SW480 (cell line): ENCODE data around the gene CALHM6.

Experiments
- DNase-seq: peaks from one replicate; pipeline ENCODE4 v3.0.0-alpha.2; 2016; ENCODE audit warnings: low spot score

The CALHM6 gene

DNA sequence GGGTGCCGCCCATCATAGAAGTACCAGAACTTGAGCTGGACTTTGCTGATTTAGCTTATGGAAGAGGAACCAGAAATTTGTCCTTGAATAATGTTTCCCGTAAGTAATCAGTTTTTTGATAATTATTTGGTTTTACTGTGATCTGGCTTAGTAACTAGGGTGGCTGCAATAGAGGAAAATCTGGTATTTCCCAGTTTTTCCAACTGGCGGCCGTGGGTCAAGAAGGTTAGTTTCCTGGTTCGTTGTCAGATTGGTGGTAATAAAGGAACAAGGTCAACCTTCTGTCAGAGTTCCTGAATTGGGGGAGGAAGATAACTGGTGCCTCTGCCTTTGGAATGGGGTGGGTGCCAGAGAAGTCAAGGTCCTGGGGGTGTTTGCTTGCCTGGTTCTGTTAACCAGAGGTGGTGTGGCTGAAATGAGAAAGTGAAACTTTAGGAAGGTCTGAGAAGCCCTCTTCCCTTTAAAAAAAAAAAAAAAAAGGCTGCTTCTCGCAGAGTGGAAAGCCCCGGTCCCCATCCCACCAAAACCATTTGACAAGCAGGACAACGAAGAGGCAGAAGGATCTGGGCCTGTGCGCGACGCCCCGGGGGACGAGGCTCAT, at the start of gene CALHM6:
CALHM6 (plus strand) TSS at position 45 of the 601 bp plus-strand sequence; CDS start at position 600, 555 bp downstream.
- no peak for DNase-seq

DNA sequence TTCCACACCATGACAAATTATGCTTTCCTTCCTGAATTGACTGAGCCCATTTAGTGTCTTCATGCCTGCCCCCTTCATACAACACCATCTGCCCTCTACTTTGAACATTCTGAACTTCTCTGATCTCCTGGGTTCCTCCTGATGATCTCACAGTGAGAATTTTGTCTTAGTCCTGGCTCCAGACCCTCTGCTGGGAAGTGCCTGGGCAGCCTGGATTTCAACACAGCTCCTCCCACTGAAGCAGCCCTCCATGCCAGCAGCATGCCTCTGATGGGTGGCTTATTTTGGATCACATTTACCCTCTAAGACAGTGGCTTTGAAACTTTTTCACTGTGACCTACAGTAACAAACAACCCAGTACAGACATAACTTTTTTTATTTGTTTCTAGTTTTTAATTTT, 48.9 kb upstream of the CALHM6 start:
- no peak for DNase-seq

DNA sequence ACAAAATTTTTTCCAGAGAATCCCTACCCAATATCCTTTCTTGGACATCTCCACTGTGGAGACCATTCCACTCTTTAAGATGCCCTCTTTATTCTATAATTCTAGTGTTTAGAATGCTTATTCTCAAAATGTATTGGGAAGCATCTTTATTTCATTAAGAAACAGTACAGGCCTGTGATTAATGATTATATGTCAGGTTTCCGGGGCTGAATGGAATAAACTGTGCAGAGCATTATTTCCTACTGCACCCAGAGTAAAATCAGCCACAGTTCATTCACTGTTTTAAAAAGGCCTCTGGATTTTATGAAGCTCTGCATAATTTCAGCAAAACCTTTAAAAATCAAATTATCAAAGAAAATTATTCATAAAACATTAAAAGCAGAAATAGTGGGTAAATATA, 47.8 kb upstream of the CALHM6 start:
- no peak for DNase-seq

DNA sequence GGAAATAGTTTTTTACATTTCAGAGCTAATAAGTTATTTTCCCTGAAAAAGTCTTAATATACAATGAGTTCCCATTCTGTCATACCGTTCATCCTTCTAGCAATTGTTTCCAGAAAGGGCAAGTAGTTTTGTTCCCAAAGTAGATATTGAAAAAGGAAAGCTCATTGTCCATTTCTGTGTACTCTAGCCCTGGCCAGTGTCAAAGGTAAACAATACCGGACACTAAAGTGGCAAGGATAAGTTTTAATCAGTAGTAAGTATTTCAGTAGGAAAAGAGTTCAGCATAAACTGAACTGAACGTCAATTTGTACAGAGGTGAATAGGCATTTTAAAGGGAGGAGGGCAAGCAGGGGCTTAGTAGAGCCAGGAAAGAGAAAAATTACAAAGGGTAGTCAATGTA, 43.5 kb upstream of the CALHM6 start:
- DNase-seq, result no peak

DNA sequence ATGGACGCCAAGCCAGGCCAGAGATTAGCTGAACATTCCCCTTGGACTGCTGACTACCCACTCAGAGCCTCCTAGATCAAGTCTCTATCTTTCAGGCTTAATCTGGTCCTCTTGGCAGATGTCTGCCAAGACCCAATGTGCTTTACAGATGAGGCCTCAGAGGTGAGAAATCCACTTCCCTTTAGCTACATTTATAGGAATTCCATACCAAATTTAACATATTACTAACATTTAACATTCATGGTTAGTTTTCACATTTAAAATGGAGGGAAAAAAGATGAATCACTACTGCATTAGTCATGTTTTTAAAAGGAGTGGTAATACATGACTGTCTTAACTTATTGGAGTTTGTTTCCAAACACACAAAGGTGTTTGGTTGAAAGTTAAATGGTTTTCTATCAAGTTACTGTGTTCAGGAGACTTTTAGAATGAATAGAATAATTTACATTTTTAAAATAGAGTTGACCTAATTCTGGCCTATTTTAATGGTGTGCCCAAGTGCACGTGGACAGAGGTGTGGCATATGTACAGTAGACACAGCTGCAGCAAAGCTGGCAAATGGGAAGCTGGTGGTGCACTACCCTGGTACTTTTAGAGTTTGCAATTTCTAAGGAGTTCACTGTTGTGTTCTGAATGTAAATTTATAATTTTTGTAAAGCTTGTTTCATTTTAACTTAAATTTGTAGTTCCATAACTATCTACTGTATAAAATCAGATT, 41.9 kb upstream of the CALHM6 start:
- no peak for DNase-seq

DNA sequence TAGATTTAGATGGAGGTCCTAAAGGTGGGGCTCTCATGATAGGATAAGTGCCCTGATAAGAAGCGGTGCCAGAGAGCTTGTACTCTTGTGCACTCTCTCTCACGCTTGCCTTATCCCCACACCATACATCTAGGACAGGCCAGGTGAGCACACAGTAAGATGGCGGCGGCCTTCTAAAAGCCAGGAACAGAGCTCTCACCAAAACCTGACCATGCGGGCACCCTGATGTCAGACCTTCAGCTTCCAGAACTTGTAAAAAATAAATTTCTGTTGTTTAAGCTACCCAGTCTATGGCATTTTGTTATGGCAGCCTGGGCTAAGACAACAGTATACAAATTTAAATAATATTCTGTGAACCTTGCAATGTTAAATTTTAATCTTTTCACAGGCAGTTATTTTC, 40.8 kb upstream of the CALHM6 start:
- no peak for DNase-seq

DNA sequence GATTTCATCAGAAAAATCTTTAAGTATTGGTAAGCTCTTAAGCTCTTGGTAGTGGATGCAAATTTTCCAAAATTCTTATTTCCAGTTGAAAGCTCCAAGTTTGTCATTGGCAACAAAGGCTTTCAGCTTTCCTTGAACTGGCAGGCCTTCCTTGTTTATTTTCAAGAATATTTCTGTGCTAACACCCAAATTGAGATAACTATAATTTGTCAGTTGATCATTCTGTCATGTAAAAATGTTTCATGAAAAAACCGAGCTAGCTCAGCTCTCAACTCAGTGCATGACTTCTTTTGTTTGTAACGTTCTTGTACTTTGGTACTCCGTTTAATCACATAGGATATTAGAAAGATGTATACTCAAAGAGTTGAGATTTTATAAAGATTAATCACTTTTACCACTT, 38.9 kb upstream of the CALHM6 start:
- DNase-seq, result no peak

DNA sequence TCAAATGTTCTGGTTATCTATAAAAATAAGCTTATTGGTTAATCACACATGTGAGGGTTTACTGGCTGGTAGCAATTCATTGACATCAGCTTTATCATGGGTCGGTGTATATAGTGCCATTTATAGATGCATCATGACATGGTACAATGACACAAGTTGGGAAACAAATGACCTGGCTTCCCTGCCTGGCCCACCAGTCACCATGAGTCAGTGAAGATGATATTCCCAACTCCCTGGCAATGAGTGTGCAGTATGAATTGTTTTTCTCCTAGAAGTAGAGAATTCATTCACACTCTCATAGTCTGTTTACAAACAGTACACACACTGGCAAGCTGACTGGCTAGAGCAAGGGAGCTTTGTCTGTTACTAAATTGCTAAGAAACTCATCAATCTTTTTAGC, 37.2 kb upstream of the CALHM6 start:
- DNase-seq, result no peak

DNA sequence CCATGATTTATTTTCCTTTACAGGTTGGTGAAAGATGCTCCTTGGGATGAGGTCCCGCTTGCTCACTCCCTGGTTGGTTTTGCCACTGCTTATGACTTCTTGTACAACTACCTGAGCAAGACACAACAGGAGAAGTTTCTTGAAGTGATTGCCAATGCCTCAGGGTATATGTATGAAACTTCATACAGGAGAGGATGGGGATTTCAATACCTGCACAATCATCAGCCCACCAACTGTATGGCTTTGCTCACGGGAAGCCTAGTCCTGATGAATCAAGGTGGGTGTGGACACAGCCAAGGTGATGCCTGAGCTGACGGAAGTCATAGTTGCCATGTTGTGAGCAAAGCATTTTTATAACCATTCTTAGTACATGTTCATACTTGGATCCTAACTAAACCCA, 34.6 kb upstream of the CALHM6 start:
- no peak for DNase-seq

DNA sequence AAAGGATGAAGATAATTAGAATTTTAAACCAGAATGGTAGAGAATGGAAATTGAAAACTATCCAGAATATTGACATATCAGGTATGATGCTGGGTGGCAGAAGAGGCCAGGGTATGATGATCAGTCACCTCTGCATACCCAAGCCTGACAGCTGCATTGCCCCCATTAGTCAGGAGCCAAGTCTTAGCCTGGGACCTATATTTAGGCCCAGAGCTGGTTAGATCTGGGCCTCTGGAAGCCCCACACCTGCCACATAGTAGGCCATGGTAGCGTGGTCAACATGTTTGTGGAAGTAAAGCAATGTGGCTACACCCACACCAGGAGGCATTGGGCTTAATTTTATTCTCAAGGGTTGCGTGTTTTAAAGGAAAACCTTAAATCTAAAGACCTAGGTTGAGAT, 32.1 kb upstream of the CALHM6 start:
- DNase-seq, result no peak

DNA sequence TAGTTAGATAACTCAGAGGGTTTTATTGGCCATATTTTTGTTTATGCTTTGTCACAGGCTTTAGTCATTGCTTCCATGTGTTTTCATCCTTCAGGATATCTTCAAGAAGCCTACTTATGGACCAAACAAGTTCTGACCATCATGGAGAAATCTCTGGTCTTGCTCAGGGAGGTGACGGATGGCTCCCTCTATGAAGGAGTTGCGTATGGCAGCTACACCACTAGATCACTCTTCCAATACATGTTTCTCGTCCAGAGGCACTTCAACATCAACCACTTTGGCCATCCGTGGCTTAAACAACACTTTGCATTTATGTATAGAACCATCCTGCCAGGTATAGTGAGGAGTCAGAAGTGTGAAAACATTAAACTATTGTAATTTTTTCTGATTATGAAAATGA, 30.3 kb upstream of the CALHM6 start:
- DNase-seq, result no peak

DNA sequence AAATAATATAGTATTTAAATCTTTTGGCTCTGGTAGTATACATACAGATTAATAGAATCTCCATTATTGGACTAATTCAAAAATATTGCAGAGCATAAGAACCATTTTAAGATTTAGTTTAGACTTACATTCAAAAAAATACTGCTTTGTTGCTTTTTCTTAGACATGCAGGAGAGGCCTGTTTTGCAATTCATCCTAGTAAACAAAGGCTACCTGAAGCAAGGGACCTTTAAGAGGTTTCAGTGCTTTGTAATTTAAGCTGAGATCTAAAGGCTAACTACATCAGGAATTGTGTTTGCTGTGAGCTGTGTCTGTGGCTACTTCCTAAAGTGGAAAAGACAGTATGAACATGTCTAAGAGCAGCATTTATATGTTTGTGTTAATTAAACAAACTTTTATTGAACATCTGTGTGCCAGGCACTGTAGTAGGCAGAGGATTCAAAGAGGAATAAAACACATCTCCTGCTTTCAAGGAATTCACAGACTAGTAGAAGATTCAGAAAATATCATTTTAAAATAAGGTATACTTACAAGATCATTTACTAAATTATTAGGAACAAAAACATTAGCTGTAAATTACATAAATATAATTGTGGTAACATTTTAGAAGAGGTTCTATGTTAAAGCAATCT, 29.1 kb upstream of the CALHM6 start:
- no peak for DNase-seq

DNA sequence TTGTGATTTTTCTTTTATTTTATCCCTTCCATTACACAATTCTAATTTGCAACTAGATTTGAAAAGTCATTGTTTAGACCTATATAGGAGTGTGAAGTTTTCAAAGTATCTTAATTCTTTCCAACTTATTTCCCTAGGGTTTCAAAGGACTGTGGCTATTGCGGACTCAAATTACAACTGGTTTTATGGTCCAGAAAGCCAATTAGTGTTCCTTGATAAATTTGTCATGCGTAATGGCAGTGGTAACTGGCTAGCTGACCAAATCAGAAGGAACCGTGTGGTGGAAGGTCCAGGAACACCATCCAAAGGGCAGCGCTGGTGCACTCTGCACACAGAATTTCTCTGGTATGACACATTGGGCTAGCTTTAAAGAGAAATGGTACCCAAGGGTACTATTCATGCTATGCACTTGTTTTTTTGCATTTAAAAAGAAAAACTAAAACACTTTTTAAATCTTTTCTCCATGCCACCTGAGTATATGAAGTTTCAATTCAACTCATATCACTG, 27.9 kb upstream of the CALHM6 start:
- DNase-seq, result no peak

DNA sequence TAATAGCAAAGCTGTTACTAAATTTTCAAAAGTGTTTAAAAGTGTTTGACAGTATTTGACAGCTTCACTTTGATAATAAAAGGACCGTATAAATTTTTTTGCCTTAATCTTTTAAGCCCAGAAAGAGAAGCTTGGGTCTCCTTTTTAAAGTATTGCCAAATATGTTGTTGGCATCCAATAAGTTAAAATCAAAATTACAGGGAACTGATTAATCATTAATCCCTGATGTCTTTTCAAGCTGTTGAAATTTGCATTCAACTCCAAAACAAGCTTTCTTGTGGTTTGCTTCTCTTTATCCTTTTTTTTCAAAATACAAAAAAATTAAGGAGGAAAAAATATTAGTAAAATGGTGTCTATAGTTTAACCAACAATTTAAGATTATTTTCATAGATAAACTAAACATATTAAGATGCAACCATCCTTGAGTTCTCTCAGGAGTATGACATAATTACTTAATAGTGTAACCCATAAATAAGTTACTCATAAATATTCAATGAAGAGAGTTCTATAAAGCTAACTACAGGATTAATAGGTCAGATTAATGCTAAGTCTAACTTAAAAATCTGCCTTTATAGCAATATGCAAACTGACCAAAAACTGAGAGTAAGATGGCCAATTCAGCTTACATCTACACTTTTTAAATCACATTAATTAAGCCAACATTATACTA, 27.0 kb upstream of the CALHM6 start:
- no peak for DNase-seq

DNA sequence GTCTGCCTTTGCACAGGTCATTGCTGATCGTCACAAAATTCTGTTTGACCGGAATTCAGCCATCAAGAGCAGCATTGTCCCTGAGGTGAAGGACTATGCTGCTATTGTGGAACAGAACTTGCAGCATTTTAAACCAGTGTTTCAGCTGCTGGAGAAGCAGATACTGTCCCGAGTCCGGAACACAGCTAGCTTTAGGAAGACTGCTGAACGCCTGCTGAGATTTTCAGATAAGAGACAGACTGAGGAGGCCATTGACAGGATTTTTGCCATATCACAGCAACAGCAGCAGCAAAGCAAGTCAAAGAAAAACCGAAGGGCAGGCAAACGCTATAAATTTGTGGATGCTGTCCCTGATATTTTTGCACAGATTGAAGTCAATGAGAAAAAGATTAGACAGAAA, 24.6 kb upstream of the CALHM6 start:
- no peak for DNase-seq

DNA sequence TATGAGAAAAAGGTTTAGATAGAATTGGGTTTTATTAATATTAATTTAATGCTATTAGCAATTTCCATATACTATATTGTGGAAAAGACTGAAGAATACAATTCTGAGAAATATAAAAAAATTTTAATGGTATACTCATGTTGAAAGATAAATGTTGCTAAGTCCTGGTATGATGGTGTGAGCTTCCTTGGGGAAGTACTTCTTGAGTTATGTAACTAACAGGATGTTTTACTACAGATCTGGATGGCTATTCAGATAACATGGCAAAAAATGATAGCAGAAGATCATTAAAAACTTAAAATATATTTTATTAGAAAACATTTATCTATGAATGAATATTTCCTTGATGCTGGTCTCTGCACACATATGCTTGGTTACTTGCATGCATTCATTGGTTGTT, 23.5 kb upstream of the CALHM6 start:
- no peak for DNase-seq

DNA sequence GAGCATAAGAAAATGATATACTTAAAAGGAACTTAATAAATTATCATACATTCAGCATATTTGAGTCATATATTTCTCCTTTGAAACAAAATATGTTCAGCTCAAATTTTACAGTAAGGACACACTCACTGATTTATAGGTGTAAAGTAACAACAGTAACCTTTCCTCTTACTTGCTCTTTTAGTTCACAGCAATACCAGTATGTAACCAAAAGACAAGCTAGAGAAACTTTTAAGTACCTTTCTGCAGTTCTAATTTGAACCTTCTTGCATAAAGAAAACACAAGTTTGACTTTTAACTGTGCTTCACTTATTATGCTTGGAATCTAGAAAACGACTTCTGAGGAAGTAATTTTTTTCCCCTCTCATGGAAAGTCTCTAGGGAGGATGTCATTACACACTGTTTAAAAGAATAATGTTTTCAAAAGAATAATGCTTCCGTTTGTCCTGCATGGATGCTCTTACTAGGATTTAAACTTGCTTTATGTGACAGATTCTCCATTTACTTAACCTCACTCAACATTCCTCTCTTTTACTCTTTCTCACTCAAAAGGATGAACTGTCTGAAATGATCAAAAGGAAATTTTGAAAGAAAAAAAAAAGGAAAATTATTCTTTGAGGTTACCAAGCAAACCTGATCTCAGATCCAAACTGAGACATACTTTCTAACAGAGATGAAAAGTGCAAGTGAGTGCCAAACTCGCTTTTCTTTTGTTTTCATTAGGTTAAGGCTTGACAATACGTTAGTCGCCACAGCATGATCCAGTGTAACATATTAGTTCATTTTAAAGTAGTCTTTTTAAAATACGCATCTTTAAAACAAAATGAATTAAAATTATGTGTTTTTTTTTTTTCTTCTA, 22.4 kb upstream of the CALHM6 start:
- DNase-seq, result no peak

DNA sequence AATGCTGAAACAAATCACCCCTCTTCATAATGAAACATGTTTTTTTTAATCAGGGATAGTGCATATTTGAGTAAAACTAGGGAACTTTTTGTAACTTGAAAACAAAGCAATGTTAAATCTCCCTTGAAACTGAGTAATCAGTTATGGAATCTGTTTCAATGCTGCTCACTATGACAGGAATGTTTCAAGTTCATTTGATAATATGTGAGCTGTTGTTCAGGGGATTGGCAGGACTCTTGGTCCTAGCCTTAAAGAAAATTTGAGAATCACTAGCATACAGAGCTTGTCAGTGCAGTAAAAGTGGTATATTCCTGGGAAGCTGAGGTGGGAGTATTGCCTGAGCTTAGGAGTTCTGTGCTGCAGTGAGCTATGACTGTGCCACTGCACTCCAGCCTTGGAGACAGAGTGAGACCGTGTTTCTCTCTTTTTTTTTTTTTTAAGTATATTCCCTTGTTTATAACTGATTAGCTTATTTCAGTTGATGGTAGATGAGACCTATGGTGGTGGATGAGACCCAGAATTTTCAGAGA, 21.6 kb upstream of the CALHM6 start:
- no peak for DNase-seq

DNA sequence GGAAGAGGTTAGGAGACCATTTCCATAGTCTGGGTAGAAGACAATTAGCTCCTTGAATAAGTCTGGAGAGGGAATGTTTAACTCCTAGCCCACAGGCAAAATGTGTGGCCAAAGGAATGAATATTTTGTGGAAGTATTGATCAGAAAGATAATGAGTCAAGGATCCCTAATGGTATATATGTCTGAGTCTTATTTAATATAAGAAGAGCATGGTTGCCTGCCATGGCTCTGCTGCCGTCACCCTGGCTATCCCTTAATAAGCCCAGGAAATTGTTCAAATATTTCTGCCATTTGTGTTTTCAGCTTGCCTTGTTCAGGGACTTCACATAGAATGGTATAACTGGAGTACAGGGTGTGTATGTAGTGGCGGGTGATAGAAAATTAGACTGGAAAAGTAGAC, 18.1 kb upstream of the CALHM6 start:
- DNase-seq, result no peak

DNA sequence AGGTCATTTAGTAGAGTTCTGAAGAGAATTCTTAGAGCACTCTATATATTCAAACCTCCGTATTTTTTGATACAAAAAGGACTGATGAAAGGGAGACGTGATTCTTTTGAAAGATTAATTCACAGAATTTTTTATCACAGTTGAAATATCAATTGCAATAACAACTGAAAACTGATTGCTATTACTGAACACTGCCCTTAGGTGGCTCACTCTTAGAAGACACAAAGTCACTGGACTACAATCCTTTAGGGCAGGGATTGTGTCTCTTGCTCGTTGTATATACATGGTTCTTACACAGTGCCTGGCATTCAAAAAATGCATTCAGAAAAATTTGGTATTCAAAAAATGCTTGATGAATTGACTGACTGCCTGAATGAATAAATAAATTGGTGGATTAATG, 17.1 kb upstream of the CALHM6 start:
- peak; percentile 15 for DNase-seq

DNA sequence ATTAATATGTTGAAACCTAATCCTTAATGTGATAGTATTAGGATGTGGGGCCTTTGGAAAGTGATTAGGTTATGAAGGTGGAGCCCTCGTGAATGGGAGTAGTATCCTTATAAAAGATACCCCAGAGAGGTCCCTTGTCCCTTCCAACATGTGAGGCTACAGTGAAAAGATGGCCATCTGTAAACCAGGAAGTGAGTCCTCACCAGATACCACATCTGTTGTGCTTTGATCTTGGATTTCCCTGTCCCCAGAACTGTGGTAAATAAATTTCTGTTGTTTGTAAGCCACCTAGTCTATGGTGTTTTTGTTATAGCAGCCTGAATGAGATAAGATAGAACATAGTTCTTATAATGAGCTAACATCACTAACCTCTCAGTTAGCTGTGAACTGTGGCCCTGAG, 16.6 kb upstream of the CALHM6 start:
- DNase-seq, result peak; percentile 5

DNA sequence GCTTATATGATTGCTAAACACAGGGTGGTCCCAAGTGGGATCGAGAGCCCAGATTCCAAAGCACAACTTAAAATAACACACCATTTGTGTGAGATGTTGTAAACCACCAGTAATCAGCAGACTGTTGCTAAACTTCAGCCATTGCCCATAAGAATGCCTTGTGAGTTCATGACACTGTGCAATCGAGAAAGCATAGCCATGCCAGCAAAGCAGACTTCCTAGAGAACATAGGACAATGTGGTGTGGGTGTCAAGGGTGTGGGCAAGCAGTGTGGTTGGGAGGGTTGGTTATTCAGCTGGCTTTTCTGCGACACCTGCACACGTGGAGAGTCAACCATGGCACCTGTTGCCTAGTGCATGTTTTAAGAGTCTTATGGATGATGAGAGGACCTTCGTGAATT, 16.1 kb upstream of the CALHM6 start:
- peak; percentile 65 for DNase-seq
